Bronchial epithelial cell (primary cell): ENCODE measurements around the gene DNAJB6. TPM values are rescaled to one million over a fixed set of nuclear protein-coding genes. Genes with fewer than 3 reads are reported as not detected.
"Not testable (repeated sequence)": the region's sequence is repeated elsewhere in the genome, so short reads cannot be mapped to it uniquely, and the experiment has no call there.

ENCODE experiments used
- DNase-seq: peaks from one replicate; pipeline ENCODE4 v3.0.0-alpha.2; 2010; ENCODE audit warnings: low read depth
- FAIRE-seq: peaks from 2 replicates; lab custom pipeline; 2011; peaks lifted over from hg19 to GRCh38; lab: Jason Lieb, UNC
- H3K27me3 ChIP-seq: 2 replicates; pipeline ENCODE4 v1.5.1; 2011; ENCODE audit warnings: low read length; ENCODE audit not compliant: control insufficient read depth, insufficient read depth
- H3K36me3 ChIP-seq: 2 replicates; pipeline ENCODE4 v1.5.1; 2011; ENCODE audit warnings: low read length; ENCODE audit not compliant: control insufficient read depth, insufficient read depth
- H3K4me3 ChIP-seq: 2 replicates; pipeline ENCODE4 v1.5.1; 2011; ENCODE audit warnings: mild to moderate bottlenecking, low read depth, low read length, control low read depth
- total RNA-seq: library from RNA; depleted of rRNA; stranded (reverse); fragments of >200 nt; gene quantifications from 2 replicates; pipeline ENCODE4 v1.2.1, GENCODE V29; 2014
- TF ChIP-seq, protein P1 (sequence below): IDR thresholded peaks from 2 replicates; pipeline ENCODE4 v1.5.1; 2011; ENCODE audit warnings: mild to moderate bottlenecking, moderate library complexity, low read length, control low read depth, inconsistent platforms; ENCODE audit not compliant: insufficient read depth, severe bottlenecking

DNAJB6 gene
- total RNA-seq, 1 donor from 2014 or later = 87.9 TPM

- DNase-seq (no peak), FAIRE-seq (no peak)
- Histone ChIP-seq H3K27me3 (no peaks in the 10 kb centered on the region), H3K36me3 (no peaks in the 10 kb centered on the region), H3K4me3 (no peak overlapping the region)
- TF ChIP-seq, protein P1, sequence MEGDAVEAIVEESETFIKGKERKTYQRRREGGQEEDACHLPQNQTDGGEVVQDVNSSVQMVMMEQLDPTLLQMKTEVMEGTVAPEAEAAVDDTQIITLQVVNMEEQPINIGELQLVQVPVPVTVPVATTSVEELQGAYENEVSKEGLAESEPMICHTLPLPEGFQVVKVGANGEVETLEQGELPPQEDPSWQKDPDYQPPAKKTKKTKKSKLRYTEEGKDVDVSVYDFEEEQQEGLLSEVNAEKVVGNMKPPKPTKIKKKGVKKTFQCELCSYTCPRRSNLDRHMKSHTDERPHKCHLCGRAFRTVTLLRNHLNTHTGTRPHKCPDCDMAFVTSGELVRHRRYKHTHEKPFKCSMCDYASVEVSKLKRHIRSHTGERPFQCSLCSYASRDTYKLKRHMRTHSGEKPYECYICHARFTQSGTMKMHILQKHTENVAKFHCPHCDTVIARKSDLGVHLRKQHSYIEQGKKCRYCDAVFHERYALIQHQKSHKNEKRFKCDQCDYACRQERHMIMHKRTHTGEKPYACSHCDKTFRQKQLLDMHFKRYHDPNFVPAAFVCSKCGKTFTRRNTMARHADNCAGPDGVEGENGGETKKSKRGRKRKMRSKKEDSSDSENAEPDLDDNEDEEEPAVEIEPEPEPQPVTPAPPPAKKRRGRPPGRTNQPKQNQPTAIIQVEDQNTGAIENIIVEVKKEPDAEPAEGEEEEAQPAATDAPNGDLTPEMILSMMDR = no peak
Observed at GRCh38 chr7:157445956-157446295, 109.1 kb downstream of the DNAJB6 start.

GRCh38 chr7:157446322-157446721 lies 109.5 kb downstream of the DNAJB6 start:
- Histone ChIP-seq H3K27me3 (no peaks in the 10 kb centered on the region), H3K4me3 (no peak overlapping the region), H3K36me3 (no peaks in the 10 kb centered on the region)
- no peak for DNase-seq
- no peak for FAIRE-seq
- TF ChIP-seq, protein P1 = no peak

- not testable (repeated sequence) for FAIRE-seq, H3K36me3 ChIP-seq, H3K4me3 ChIP-seq, DNase-seq, H3K27me3 ChIP-seq
Observed at GRCh38 chr7:157454003-157454402, 117.2 kb downstream of the DNAJB6 start.

- no peak for FAIRE-seq
- Histone ChIP-seq H3K27me3 (no peaks in the 10 kb centered on the region), H3K4me3 (no peak overlapping the region), H3K36me3 (no peaks in the 10 kb centered on the region)
- TF ChIP-seq, protein P1 = no peak
- no peak for DNase-seq
Observed at GRCh38 chr7:157457355-157458253, 120.8 kb downstream of the DNAJB6 start.

- TF ChIP-seq, protein P1 = no peak
- DNase-seq = no peak
- no peak for FAIRE-seq
- H3K36me3 ChIP-seq = no peaks in the 10 kb centered on the region
- no peak overlapping the region for H3K4me3 ChIP-seq
- no peaks in the 10 kb centered on the region for H3K27me3 ChIP-seq
Observed at GRCh38 chr7:157458254-157458633, 121.4 kb downstream of the DNAJB6 start.

DNA sequence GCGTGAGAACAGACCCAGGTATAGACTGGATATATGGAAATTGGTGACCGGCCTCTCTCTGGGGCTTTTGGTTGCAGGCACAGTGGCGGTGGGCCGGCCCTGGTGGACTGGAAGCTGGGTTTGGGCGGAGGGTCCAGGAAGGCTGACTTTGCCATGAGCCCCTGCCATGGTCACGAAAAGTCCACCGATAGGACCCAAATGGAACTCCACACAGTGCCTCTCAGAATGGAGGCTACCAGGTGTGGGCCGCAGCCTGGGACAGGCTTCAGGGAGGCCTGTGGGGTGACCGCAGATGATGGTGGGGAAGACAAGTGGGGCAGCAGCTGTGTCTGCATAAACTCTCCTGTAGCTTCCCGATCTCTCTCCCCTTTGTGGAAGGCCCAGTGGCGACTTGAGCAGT lies 123.2 kb downstream of the DNAJB6 start:
- Histone ChIP-seq H3K27me3 (no peaks in the 10 kb centered on the region), H3K4me3 (no peak overlapping the region), H3K36me3 (no peaks in the 10 kb centered on the region)
- TF ChIP-seq, protein P1 = no peak
- FAIRE-seq (no peak), DNase-seq (no peak)
